Suprapubic skin (tissue), 4 donors: ENCODE measurements around the gene CHST15.

ENCODE experiments used
- CTCF ChIP-seq, 2 donors: fragments of 200-600 bp in 1 of 2; fragments of 450-650 bp in 1 of 2; sonication (generic) in 1 of 2; IDR thresholded peaks; one replicate each; pipeline ENCODE4 v1.5.1; 2016 to 2019; ENCODE audit warnings: antibody characterized with exemption in 2 of 2, mild to moderate bottlenecking in 1 of 2, moderate library complexity in 1 of 2
- POLR2A ChIP-seq, 2 donors: fragments of 450-650 bp; IDR thresholded peaks; one replicate each; pipeline ENCODE4 v1.6.1; 2017; ENCODE audit warnings: antibody characterized with exemption in 2 of 2, mild to moderate bottlenecking in 2 of 2, moderate library complexity in 2 of 2
- POLR2AphosphoS5 ChIP-seq, 3 donors: sonication (generic); formaldehyde crosslinking; IDR thresholded peaks; one replicate each; pipeline ENCODE4 v1.6.1; 2017; ENCODE audit warnings: antibody characterized with exemption in 3 of 3

- TF ChIP-seq POLR2A (IDR thresholded peaks at IDR 0.05) (no peak), CTCF (IDR thresholded peaks at IDR 0.05) (no peak), POLR2AphosphoS5 (IDR thresholded peaks at IDR 0.05) (no peak)
Observed at GRCh38 chr10:124090601-124091209, 2.7 kb downstream of the CHST15 start.
